GM21786 (cell line): ENCODE results near the gene STAT5B.
"Not testable (repeated sequence)": the region's sequence is repeated elsewhere in the genome, so short reads cannot be mapped to it uniquely, and the experiment has no call there.

ENCODE experiments used
- ATAC-seq: cut with Tn5 transposase; IDR thresholded peaks from one replicate; pipeline ENCODE4 v1.9.1; 2021; ENCODE audit not compliant: unreplicated experiment

The STAT5B gene

GRCh38 chr17:42199416-42200011 is 76.7 kb downstream of the STAT5B start:
- ATAC-seq: no peak

- ATAC-seq: no peak
These were observed 77.3 kb downstream of the STAT5B start for GRCh38 chr17:42198897-42199296.

DNA sequence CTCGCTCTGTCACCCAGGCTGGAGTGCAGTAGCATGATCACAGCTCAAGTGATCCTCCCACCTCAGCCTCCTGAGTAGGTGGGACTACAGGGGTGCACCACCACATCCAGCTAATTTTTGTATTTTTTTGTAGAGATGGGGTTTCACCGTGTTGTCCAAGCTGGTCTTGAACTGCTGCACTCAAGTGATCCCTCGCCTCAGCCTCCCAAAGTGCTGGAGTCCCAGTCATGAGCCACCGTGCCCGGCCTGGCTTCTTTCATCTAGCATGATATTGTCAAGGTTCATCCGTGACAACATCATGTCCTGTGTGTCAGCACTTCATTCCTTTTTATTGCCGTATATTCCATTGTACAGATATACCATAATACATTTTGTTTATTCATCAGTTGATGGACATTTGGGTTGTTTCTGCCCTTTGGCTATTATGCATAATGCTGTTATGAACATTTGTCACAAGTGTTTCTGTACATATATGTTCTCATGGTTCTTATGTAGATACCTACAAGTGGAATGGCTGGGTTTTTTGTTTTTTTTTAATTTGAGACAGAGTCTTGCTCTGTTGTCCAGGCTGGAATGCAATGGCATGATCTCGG is 78.5 kb downstream of the STAT5B start:
- ATAC-seq: no peak

GRCh38 chr17:42193969-42194899 is 82.0 kb downstream of the STAT5B start, which contains the start of gene GHDC:
Gene GHDC, minus strand, starts transcription at chr17:42194494. Its CDS starts 913 bp downstream, at chr17:42193581.
- peak; percentile 86 for ATAC-seq

GRCh38 chr17:42193216-42193968 is 82.8 kb downstream of the STAT5B start:
- ATAC-seq: no peak

DNA sequence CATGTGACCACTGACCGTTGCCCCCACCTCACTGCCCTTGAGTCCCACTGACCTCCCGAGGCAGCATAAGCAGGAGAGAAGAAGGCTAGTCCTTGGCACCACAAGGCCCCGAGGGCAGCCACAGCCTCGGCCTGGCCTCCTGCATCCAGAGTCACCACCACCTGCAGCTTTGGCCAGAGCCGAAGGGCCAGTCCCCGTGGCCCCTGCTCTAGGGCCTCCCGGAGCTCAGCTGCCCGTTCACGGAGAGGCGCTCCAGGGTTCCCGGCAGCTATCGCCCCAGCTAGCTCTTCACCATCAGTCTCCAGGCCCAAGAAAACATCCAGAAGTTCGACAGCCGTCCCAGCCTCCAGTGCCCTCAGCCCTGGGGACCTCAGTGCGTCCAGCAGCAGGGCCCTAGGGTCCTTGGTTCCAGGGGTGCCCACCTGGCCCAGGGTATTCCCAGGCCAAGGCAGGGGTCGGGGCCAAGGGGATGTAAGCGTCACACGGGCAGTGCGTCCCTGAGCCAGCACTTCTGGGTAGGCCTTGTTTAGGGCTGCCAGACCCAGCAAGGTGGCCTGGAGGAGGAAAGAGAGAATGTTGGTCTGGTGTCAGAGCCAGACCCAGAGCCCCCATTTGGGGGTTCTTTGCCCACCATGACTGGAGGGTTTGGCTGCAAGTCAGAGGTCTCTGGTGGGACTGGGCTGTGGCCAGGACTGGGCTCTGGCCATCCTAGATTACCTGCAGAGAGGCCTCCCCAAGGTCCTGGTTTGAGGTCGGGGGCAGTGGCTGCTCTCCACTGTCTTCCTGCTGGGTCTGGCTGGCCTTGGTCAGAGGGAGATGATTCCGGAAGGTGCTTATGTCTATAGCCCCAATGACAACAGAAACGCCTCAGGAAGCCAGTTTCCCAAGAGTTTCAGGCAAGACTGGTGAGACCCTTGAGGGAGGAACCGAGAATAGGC is 83.7 kb downstream of the STAT5B start:
- ATAC-seq: no peak

GRCh38 chr17:42191275-42191608 is 84.9 kb downstream of the STAT5B start:
- no peak for ATAC-seq

DNA sequence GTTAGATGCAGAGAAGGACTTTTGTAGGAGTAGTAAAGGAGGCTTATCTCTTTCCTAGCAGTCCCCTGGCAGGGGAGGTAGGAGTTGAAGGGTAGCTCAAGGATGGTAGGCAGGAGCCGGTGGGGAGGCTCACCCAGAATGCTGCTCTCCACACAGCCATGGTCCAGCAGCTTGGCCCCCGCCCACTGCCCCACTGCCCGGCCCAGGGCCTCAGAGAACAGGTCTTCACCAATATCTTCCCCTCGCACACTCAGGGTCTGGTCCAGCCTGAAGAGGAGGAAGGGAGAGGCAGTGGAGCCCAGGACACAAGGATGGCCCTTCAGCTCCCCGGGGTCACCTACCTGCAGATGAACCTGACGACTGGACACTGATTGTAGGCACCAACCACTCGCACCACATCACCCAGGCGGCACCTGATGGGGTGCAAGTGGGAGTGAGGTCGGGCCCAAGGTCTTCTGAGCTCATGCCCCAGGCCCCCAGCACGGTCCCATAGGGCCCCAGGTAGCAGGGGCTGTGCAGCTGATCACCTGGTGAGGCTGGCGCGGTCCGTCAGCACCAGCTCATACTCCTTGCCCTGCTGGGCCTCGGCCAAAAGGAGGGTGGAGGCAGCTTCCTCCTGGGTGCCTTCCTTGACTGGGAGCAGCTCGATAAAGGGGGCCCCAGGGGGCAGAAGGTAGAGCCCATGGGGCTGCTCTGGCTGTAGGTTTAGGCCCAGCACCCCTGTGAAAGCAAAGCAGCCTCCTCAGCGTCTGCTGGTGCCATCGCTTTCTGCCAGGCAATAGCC is 85.5 kb downstream of the STAT5B start:
- ATAC-seq: no peak

- ATAC-seq: no peak
These were observed 86.6 kb downstream of the STAT5B start for GRCh38 chr17:42189651-42189965.

DNA sequence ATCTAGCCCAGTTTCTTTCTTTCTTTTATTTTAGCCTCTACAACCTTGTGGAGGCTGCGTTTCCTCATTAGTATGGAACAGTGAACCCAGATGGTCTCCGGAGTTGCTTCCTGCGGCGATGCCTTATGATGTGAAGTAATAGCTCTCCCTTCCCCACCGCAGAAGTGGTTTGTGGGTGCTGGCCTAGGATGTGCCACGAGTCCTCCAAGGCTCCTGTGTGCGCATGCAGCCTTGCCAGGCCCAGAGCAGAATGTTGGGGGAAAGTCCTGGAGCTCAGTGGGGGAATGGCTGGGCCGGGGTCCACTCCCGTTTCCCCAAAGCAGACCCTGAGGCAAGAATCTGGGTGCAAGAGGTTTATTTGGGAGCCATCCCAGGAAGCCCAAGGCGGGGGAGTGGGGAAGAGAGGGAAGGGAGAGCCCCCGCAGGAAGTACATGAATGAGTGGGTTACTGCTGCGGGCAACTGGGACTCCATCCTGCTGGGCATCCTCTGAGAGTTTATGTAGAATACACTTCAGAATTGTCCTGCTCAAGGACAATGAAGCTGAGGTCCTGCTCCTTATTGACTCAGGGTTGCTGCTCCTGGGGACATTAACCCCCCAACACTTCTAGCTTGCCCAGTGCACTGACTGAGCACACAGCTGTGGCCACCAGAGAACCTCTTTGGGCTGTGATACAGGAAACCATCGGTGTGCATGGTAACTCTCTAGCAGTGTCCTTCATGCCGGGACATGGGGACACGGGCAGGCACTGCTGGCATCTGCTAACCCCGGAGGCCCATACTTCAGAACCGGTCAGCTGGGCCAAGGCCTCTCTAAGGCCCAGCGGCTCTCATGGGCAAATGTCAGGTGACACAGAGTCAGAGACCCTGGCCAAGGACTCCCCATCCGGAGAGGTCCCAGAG is 87.2 kb downstream of the STAT5B start:
- ATAC-seq: no peak

DNA sequence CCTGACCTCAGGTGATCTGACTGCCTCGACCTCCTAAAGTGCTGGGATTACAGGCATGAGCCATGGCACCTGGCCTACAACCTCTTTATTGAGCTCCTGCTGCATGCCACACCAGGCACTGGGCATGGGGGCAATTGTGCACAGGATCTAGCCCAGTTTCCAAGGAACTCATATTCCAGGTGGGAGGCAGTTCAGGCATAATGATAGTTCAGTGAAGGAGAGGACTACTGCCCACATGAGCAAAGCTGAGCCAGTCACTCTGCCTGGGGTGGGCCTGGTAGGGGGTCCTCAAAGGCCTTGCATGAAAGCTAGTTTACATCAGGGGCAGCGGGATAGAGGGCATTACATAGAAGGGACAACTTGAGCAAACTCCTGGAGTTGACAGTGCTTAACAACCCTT is 88.4 kb downstream of the STAT5B start:
- no peak for ATAC-seq

- not testable (repeated sequence) for ATAC-seq
These were observed 90.0 kb downstream of the STAT5B start for GRCh38 chr17:42186191-42186590.

GRCh38 chr17:42185621-42185930 is 90.6 kb downstream of the STAT5B start:
- no peak for ATAC-seq

DNA sequence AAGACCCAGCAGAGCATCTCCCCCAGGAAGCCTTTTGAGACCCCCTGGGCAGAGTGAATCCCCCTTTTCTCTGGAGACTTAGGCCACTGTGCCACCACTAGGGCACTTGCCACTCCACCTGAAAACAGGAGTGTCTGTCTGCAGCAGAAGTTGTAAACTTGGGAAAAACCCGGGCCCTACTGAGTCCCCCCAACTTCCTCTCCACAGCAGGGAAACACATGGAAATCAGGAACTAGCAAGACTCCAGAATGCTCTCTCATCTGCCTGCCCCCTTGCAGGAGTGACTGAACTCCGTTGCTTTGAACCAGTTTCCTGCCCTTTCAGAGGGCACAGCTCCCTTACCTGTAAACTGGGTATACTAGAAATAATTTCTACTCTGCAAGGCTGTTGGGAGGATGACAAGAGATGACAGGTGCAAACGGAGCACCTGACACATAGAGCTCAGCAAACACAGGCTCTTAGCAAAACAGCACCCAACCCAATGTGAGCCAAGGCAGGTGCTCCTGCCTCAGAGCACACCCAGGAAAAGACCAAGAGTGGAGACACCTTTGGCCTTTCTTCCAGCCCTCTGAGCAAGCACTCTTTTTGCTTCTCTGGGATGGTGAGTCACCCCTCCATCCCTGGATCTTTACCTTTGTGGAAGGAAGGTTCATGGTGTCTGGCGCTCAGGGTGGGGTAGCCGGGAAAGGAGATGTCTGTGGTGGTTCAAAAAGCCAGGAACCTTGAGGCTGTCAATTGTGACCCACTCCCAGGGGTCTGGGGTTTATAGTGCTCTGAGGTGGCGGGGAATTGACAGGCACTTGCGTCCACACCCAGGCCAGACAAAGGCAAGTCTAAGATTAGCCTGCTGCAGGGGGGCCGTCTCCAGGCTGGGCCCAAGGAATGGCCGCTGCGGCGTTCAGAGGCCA is 91.2 kb downstream of the STAT5B start, which contains the start of gene HCRT:
TSS of gene HCRT (minus strand) at position 740 of the 908 bp plus-strand sequence. CDS start at position 653, 87 bp downstream.
- no peak for ATAC-seq

GRCh38 chr17:42183741-42184711 is 92.2 kb downstream of the STAT5B start:
- ATAC-seq: peak; percentile 70
